ENCODE data around the gene CEACAM16. TPM values are rescaled to one million over a fixed set of nuclear protein-coding genes. Genes with fewer than 3 reads are reported as not detected.
"Not testable (repeated sequence)": the region's sequence is repeated elsewhere in the genome, so short reads cannot be mapped to it uniquely, and the experiment has no call there.

CEACAM16 gene
- polyA plus RNA-seq, 3 donors: not detected

GRCh38 chr19:44702551-44703176, 3.7 kb downstream of the CEACAM16 start:
- DNase-seq (ENCODE audit: low read depth in 3 of 3, low spot score in 2 of 3): no peak

GRCh38 chr19:44703336-44704078, 4.6 kb downstream of the CEACAM16 start:
- no peak for DNase-seq (ENCODE audit: low read depth in 3 of 3, low spot score in 2 of 3)

- DNase-seq (ENCODE audit: low read depth in 3 of 3, low spot score in 2 of 3): no peak
These were observed 6.0 kb downstream of the CEACAM16 start for GRCh38 chr19:44704982-44705381.

- no peak for DNase-seq (ENCODE audit: low read depth in 3 of 3, low spot score in 2 of 3)
These were observed 6.6 kb downstream of the CEACAM16 start for GRCh38 chr19:44705502-44706010.

GRCh38 chr19:44706506-44707236, 7.7 kb downstream of the CEACAM16 start:
- no peak for DNase-seq (ENCODE audit: low read depth in 3 of 3, low spot score in 2 of 3)

GRCh38 chr19:44707794-44708193, 8.8 kb downstream of the CEACAM16 start:
- no peak for DNase-seq (ENCODE audit: low read depth in 3 of 3, low spot score in 2 of 3)

DNA sequence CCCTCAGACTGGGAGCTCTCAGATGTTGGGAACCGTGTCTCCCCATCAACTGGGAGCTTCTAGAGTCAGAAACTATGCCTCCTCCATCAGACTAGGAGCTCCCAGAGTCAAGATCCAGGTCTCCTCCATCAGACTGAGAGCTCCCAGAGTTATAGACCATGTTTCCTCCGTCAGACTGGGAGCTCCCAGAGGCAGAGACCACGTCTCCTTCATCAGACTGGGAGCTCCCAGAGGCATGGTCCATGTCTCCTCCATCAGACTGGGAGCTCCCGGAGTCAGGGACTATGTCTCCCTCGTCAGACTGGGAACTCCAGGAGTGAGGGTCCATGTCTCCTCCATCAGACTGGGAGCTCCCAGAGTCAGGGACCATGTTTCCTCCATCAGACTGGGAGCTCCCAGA, 10.0 kb downstream of the CEACAM16 start:
- no peak for DNase-seq (ENCODE audit: low read depth in 3 of 3, low spot score in 2 of 3)

- not testable (repeated sequence) for DNase-seq (ENCODE audit: low read depth in 3 of 3, low spot score in 2 of 3)
These were observed 10.7 kb downstream of the CEACAM16 start for GRCh38 chr19:44709434-44710266.

DNA sequence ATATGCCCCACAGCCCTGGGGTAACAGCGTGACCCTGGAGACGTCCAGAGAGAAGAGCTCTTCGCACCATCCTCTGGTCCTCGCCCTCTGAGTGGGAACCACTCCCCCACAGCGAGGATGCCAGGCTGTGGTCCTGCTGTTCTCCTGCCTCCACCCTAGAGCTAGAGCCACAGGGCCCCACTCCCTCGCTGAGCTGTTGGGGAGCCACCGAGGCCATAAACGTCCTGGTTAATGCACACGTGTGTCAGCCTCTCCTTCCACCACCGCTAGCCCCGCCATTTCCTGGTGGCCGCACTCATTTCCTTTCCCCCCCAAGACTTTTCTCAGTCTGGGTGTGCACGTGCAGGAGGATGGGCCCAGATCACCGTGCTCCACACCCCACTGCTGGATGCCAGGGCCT, 11.5 kb downstream of the CEACAM16 start:
- DNase-seq (ENCODE audit: low read depth in 3 of 3, low spot score in 2 of 3): no peak

- no peak for DNase-seq (ENCODE audit: low read depth in 3 of 3, low spot score in 2 of 3)
These were observed 14.0 kb downstream of the CEACAM16 start for GRCh38 chr19:44712864-44713515.

DNA sequence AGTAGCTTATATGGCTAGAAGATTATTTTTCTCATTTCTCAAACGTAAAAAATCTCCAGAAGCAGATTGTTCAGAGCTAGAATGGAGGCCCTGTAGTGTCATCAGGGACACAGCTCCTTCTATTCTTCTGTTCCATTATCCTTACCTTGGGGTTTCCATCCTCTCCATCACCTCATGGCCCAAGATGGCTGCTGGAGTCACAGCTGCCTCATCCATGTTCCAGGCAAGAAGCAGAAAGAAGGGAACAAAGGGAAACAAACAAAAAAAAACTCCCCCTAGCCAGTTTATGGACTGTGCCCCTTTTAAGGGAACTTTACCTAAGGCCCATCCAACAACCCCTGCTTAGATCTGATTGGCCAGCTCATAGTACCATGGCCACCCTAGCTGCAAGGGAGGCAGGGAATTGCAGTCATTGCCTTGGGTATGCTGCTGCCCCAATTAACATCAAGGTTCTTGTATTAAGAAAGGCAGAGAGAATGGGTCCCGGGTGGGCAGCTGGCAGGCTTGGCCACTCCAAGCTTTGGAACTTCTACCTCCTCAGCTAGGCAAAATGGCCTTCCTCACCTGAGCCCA, 15.7 kb downstream of the CEACAM16 start:
- no peak for DNase-seq (ENCODE audit: low read depth in 3 of 3, low spot score in 2 of 3)

DNA sequence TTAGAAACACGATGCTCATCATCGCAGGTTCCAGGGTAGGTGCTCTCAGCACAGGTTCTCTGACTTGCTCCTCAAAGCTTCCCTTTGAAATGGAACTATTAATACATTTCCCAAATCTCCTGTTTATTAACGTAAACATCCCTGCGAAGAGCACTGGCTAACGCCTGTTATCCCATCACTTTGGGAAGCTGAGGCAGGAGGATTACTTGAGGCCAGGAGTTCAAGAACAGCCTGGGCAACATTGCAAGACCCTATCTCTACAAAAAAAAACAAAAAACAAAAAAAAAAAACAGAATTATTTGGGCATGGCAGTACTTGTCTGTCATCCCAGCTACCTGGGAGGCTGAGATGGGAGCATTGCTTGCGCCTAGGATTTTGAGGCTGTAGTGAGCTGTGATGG, 18.7 kb downstream of the CEACAM16 start:
- DNase-seq (ENCODE audit: low read depth in 3 of 3, low spot score in 2 of 3): no peak

- peak; percentile 69 to 87 (median 71) for DNase-seq (ENCODE audit: low read depth in 3 of 3, low spot score in 2 of 3)
These were observed 19.7 kb downstream of the CEACAM16 start for GRCh38 chr19:44718441-44719261.

DNA sequence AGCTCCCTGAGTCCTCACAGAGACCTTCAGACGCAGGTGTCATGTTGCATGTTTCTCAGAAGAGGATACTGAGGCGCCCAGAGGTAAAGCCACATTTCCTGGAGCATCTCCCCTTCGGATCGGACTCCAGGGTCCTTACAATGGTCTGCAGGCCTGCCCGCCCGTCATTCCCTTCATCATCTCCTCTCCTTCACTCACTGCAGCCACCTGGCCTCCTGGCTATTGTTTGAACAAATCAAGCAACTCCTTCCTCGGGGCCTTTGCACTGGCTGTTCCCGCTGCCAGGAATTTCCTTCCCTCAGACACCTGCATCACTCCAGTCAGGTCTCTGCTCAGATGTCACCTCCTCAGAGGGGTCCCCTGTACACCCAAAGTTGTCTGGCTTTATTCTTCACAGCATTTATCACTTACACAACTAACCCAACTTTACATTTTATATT, 20.3 kb downstream of the CEACAM16 start:
- no peak for DNase-seq (ENCODE audit: low read depth in 3 of 3, low spot score in 2 of 3)

DNA sequence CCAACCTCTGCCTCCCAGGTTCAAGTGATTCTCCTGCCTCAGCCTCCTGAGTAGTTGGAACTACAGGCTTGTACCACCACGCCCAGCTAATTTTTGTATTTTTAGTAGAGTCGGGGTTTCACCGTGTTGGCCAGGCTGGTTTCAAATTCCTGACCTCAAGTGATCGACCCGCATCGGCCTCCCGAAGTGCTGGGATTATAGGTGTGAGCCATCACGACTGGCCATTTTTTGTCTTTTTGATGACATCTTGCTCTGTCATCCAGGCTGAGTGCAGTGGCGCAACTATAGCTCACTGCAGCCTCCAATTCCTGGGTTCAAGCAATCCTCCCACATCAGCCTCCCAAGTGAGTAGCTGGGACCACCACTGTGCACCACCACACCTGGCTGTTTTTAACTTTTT, 21.4 kb downstream of the CEACAM16 start:
- not testable (repeated sequence) for DNase-seq (ENCODE audit: low read depth in 3 of 3, low spot score in 2 of 3)

DNA sequence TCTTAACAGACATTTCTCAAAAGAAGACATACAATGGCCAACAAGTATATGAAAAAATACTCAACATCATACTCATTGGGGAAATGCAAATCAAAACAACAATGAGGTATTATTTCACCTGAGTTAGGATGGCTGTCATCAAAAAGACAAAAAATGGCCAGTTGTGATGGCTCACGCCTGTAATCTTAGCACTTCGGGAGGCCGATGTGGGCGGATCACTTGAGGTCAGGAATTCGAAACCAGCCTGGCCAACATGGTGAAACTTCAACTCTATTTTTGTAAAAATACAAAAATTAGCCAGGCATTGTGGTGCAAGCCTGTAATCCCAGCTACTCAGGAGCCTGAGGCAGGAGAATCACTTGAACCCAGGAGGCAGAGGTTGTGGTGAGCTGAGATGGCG, 22.0 kb downstream of the CEACAM16 start:
- DNase-seq (ENCODE audit: low read depth in 3 of 3, low spot score in 2 of 3): no peak

GRCh38 chr19:44721369-44721768, 22.4 kb downstream of the CEACAM16 start:
- not testable (repeated sequence) for DNase-seq (ENCODE audit: low read depth in 3 of 3, low spot score in 2 of 3)

DNA sequence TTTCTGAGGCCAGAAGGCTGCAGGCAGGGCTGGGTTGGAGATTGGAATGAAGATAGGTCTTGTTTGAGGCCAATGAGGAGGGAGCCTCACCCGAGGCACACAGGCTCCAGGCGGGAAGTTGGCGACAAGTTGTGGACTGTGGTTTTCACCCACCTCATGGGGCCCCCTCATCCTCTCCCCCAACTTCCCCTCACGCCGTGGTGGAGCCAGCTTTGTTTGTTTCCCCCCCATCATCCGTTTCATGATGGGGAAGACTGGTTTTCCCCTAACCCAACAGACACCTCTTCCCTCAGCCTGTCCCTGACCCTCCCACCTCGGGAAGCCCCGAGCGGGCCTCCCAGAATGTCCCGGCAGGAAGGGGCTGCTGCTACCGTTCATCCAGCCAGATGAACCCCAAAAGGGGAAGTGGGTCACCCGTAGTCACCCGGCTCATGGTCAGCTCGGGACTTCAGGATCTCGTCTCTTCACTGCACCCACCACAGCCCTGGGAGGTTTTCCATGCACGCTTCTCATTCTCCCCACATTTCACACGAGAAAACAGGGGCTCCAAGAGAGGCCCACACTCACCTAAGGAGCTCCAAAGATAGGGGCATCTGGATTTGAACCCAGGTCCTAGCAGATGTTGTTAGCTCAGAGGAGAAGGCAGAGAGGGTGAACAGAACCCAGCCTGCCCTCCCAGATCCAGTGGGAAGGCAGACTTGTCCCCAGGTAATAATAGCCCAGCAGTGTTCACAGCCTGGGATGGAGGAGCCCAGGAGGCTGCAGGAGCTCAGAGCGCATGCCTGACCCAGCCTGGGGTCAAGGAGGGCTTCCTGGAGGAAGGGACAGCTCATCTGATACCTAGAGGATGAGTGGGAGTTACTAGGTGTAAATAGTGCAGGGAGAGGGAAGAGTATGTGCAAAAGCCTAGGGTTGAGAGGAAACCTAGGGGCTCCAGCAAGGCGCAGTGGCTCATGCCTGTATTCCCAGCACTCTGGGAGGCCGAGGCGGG, 23.5 kb downstream of the CEACAM16 start:
- DNase-seq (ENCODE audit: low read depth in 3 of 3, low spot score in 2 of 3): no peak

Measured in right renal cortex interstitium (tissue), 3 donors.